Upper lobe of left lung (tissue), 4 donors: ENCODE data around the gene C6.

ENCODE experiments used
- CTCF ChIP-seq, 6 experiments: fragments of 450-650 bp in 4 of 6; fragments of 200-600 bp in 2 of 6; sonication (generic) in 2 of 6; IDR thresholded peaks; one replicate each; pipeline ENCODE4 v1.5.1; 2016 to 2019; ENCODE audit warnings: antibody characterized with exemption in 6 of 6
- EP300 ChIP-seq, 4 donors: sonication (generic); formaldehyde crosslinking; IDR thresholded peaks; one replicate each; pipeline ENCODE4 v1.5.1; 2017; ENCODE audit warnings: antibody characterized with exemption in 4 of 4, control low read depth in 2 of 4
- POLR2A ChIP-seq, 4 donors: fragments of 450-650 bp; IDR thresholded peaks; one replicate each; pipeline ENCODE4 v1.5.1; 2016 to 2017; ENCODE audit warnings: antibody characterized with exemption in 4 of 4, mild to moderate bottlenecking in 2 of 4
- POLR2AphosphoS5 ChIP-seq, 2 donors: sonication (generic); formaldehyde crosslinking; IDR thresholded peaks; one replicate each; pipeline ENCODE4 v1.5.1; 2017; ENCODE audit warnings: antibody characterized with exemption in 2 of 2

GRCh38 chr5:41196197-41196596 lies 17.1 kb downstream of the C6 start:
- no peak for TF ChIP-seq CTCF (IDR thresholded peaks at IDR 0.05)
- no peak for TF ChIP-seq POLR2A (IDR thresholded peaks at IDR 0.05)
- TF ChIP-seq EP300 (IDR thresholded peaks at IDR 0.05), result no peak
- no peak for TF ChIP-seq POLR2AphosphoS5 (IDR thresholded peaks at IDR 0.05)
